Measurements from ENCODE around the gene DCAF8L1. TPM values are rescaled to one million over a fixed set of nuclear protein-coding genes. Genes with fewer than 3 reads are reported as not detected.

The DCAF8L1 gene
- polyA plus RNA-seq, 1 donor, result not detected

Other genes with a start within 250 kb of the DCAF8L1 start
- not detected for gene MAGEB10, start 173.5 kb downstream of the DCAF8L1 start, polyA plus RNA-seq (ENCODE audit: insufficient read length)